ENCODE measurements around the gene USP2.

DNA sequence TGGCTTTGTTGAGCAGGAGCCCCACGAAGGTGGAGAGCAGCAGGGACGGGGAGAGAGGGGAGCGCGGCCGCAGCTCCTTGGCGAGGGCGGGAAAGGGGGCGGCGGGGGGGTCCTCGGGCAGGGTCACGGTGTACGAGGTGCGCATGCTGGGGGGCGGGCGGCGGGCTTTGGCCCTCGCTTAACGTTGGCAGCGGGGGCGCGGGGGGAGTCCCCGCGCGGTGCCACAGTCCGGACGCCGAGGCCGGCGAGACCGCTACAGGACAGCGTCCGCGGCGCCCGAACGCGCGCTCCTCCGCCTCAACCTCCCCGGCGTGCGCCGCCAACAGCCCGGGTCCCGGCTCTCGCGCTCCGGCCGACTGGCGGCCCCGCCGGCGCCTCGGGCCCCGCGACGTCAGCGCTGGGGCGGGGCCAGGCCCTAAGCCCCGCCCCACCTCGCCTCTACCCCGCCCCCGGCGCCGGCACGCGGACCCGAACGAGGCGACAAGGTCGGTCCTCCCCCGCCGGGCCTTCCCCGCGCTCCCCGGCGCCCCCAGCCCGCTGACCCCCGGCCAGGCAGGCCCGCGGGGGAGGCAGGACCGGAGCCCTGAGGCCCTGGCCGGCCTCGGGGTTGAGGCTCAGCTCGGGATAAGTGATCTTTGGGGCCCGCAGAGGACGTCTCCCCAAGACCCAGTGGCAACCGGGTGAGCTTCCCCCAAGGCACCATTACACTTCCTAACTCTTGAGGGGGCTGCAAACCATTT, 17.5 kb downstream of the USP2 start:
- TF ChIP-seq, protein P1, sequence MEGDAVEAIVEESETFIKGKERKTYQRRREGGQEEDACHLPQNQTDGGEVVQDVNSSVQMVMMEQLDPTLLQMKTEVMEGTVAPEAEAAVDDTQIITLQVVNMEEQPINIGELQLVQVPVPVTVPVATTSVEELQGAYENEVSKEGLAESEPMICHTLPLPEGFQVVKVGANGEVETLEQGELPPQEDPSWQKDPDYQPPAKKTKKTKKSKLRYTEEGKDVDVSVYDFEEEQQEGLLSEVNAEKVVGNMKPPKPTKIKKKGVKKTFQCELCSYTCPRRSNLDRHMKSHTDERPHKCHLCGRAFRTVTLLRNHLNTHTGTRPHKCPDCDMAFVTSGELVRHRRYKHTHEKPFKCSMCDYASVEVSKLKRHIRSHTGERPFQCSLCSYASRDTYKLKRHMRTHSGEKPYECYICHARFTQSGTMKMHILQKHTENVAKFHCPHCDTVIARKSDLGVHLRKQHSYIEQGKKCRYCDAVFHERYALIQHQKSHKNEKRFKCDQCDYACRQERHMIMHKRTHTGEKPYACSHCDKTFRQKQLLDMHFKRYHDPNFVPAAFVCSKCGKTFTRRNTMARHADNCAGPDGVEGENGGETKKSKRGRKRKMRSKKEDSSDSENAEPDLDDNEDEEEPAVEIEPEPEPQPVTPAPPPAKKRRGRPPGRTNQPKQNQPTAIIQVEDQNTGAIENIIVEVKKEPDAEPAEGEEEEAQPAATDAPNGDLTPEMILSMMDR (IDR thresholded peaks at IDR 0.05; ENCODE audit: control extremely low read depth in 1 of 3, insufficient read depth in 1 of 3, low read depth in 1 of 3, low read length in 3 of 3), result no peak
- TF ChIP-seq, protein P2, sequence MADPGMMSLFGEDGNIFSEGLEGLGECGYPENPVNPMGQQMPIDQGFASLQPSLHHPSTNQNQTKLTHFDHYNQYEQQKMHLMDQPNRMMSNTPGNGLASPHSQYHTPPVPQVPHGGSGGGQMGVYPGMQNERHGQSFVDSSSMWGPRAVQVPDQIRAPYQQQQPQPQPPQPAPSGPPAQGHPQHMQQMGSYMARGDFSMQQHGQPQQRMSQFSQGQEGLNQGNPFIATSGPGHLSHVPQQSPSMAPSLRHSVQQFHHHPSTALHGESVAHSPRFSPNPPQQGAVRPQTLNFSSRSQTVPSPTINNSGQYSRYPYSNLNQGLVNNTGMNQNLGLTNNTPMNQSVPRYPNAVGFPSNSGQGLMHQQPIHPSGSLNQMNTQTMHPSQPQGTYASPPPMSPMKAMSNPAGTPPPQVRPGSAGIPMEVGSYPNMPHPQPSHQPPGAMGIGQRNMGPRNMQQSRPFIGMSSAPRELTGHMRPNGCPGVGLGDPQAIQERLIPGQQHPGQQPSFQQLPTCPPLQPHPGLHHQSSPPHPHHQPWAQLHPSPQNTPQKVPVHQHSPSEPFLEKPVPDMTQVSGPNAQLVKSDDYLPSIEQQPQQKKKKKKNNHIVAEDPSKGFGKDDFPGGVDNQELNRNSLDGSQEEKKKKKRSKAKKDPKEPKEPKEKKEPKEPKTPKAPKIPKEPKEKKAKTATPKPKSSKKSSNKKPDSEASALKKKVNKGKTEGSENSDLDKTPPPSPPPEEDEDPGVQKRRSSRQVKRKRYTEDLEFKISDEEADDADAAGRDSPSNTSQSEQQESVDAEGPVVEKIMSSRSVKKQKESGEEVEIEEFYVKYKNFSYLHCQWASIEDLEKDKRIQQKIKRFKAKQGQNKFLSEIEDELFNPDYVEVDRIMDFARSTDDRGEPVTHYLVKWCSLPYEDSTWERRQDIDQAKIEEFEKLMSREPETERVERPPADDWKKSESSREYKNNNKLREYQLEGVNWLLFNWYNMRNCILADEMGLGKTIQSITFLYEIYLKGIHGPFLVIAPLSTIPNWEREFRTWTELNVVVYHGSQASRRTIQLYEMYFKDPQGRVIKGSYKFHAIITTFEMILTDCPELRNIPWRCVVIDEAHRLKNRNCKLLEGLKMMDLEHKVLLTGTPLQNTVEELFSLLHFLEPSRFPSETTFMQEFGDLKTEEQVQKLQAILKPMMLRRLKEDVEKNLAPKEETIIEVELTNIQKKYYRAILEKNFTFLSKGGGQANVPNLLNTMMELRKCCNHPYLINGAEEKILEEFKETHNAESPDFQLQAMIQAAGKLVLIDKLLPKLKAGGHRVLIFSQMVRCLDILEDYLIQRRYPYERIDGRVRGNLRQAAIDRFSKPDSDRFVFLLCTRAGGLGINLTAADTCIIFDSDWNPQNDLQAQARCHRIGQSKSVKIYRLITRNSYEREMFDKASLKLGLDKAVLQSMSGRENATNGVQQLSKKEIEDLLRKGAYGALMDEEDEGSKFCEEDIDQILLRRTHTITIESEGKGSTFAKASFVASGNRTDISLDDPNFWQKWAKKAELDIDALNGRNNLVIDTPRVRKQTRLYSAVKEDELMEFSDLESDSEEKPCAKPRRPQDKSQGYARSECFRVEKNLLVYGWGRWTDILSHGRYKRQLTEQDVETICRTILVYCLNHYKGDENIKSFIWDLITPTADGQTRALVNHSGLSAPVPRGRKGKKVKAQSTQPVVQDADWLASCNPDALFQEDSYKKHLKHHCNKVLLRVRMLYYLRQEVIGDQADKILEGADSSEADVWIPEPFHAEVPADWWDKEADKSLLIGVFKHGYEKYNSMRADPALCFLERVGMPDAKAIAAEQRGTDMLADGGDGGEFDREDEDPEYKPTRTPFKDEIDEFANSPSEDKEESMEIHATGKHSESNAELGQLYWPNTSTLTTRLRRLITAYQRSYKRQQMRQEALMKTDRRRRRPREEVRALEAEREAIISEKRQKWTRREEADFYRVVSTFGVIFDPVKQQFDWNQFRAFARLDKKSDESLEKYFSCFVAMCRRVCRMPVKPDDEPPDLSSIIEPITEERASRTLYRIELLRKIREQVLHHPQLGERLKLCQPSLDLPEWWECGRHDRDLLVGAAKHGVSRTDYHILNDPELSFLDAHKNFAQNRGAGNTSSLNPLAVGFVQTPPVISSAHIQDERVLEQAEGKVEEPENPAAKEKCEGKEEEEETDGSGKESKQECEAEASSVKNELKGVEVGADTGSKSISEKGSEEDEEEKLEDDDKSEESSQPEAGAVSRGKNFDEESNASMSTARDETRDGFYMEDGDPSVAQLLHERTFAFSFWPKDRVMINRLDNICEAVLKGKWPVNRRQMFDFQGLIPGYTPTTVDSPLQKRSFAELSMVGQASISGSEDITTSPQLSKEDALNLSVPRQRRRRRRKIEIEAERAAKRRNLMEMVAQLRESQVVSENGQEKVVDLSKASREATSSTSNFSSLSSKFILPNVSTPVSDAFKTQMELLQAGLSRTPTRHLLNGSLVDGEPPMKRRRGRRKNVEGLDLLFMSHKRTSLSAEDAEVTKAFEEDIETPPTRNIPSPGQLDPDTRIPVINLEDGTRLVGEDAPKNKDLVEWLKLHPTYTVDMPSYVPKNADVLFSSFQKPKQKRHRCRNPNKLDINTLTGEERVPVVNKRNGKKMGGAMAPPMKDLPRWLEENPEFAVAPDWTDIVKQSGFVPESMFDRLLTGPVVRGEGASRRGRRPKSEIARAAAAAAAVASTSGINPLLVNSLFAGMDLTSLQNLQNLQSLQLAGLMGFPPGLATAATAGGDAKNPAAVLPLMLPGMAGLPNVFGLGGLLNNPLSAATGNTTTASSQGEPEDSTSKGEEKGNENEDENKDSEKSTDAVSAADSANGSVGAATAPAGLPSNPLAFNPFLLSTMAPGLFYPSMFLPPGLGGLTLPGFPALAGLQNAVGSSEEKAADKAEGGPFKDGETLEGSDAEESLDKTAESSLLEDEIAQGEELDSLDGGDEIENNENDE (IDR thresholded peaks at IDR 0.05; ENCODE audit: insufficient replicate concordance, low read length), result no peak
- TF ChIP-seq TEAD4 (IDR thresholded peaks at IDR 0.05; ENCODE audit: low read depth, low read length), result no peak
- TF ChIP-seq TAF1 (IDR thresholded peaks at IDR 0.05; ENCODE audit: low read depth, low read length), result peak; percentile 53; the same call in 1 of the 2 replicates
